NCI-H2227 treated with DMSO at 0.1 percent for 48 hours (cell line): ENCODE results near the gene MTAP.
A peak's percentile ranks its signal among the peaks of the same experiment; 100 is the strongest.

ENCODE experiments used
- DNase-seq: peaks from one replicate; lab custom pipeline; 2025; lab: John Stamatoyannopoulos, UW

MTAP gene

GRCh38 chr9:21802418-21803000 lies at the start of gene MTAP:
MTAP (plus strand) TSS chr9:21802636; CDS start chr9:21802749, 113 bp downstream.
- DNase-seq, result peak; percentile 92

- no peak for DNase-seq
Observed at GRCh38 chr9:21753523-21753922, 48.9 kb upstream of the MTAP start.

- DNase-seq, result no peak
Observed at GRCh38 chr9:21754741-21755140, 47.7 kb upstream of the MTAP start.

GRCh38 chr9:21758540-21758939 lies 43.9 kb upstream of the MTAP start:
- no peak for DNase-seq

GRCh38 chr9:21761309-21761901 lies 41.0 kb upstream of the MTAP start:
- DNase-seq, result no peak

- DNase-seq, result no peak
Observed at GRCh38 chr9:21762064-21762463, 40.4 kb upstream of the MTAP start.

- no peak for DNase-seq
Observed at GRCh38 chr9:21764846-21765245, 37.6 kb upstream of the MTAP start.

GRCh38 chr9:21766096-21766495 lies 36.3 kb upstream of the MTAP start:
- no peak for DNase-seq

GRCh38 chr9:21770871-21771560 lies 31.4 kb upstream of the MTAP start:
- no peak for DNase-seq

GRCh38 chr9:21777701-21778100 lies 24.7 kb upstream of the MTAP start:
- DNase-seq, result no peak

- no peak for DNase-seq
Observed at GRCh38 chr9:21778304-21778703, 24.1 kb upstream of the MTAP start.

GRCh38 chr9:21779397-21779796 lies 23.0 kb upstream of the MTAP start:
- DNase-seq, result no peak

- DNase-seq, result no peak
Observed at GRCh38 chr9:21781656-21782055, 20.8 kb upstream of the MTAP start.

GRCh38 chr9:21782205-21782604 lies 20.2 kb upstream of the MTAP start:
- no peak for DNase-seq

GRCh38 chr9:21788752-21789151 lies 13.7 kb upstream of the MTAP start:
- DNase-seq, result no peak

- peak; percentile 35 for DNase-seq
Observed at GRCh38 chr9:21789541-21790037, 12.8 kb upstream of the MTAP start.

GRCh38 chr9:21795483-21795882 lies 7.0 kb upstream of the MTAP start:
- DNase-seq, result no peak

- no peak for DNase-seq
Observed at GRCh38 chr9:21796768-21797167, 5.7 kb upstream of the MTAP start.

- no peak for DNase-seq
Observed at GRCh38 chr9:21800931-21801682, 1.3 kb upstream of the MTAP start.

GRCh38 chr9:21801683-21802417 lies 586 bp upstream of the MTAP start:
- DNase-seq, result peak; percentile 87

GRCh38 chr9:21803649-21804048 lies 1.2 kb downstream of the MTAP start:
- no peak for DNase-seq

GRCh38 chr9:21804331-21804730 lies 1.9 kb downstream of the MTAP start:
- DNase-seq, result no peak
